IMR-90 (cell line): ENCODE data around the gene MELTF. TPM values are rescaled to one million over a fixed set of nuclear protein-coding genes. Genes with fewer than 3 reads are reported as not detected.

Experiments used
- ATAC-seq: fragments of 200-7000 bp; cut with Tn5 transposase; 2 replicates; pipeline ENCODE4 v1.9.1; 2020; ENCODE audit warnings: low read depth, mild to moderate bottlenecking, moderate library complexity
- BruUV-seq: library from RNA; stranded (reverse); fragments of 400-500 nt; replicated peaks from 2 replicates; lab custom pipeline; 2021; lab: Mats Ljungman, UMichigan
- CTCF ChIA-PET: fragments of 300-600 bp; formaldehyde crosslinking; extraction: SDS; loops from one replicate; lab custom pipeline; 2021; ENCODE audit warnings: antibody characterized with exemption; lab: Yijun Ruan, JAX
- POLR2A ChIA-PET: fragments of 300-600 bp; sonication (Branson Sonifier 250); formaldehyde crosslinking; loops from one replicate; lab custom pipeline; 2022; ENCODE audit warnings: antibody characterized with exemption; ENCODE audit not compliant: unreplicated experiment; lab: Charles Lee
- DNase-seq: peaks from one replicate; pipeline ENCODE4 v3.0.0; 2013
- H2AFZ ChIP-seq: replicated peaks from 2 replicates; pipeline ENCODE3; 2013; ENCODE audit warnings: low read length, mild to moderate bottlenecking; ENCODE audit not compliant: poor library complexity
- H2AK5ac ChIP-seq: 2 replicates; pipeline ENCODE4 v1.6.1; 2013; ENCODE audit warnings: low read depth, low read length, inconsistent platforms
- H2AK9ac ChIP-seq: replicated peaks from 2 replicates; pipeline ENCODE3; 2013; ENCODE audit warnings: mild to moderate bottlenecking, low read depth, low read length, moderate library complexity; ENCODE audit not compliant: poor library complexity
- H2BK120ac ChIP-seq: 2 replicates; pipeline ENCODE4 v1.6.1; 2013; ENCODE audit warnings: low read depth, low read length, inconsistent platforms
- H2BK15ac ChIP-seq: 3 replicates; pipeline ENCODE4 v1.6.1; 2013; ENCODE audit warnings: low read depth, low read length, inconsistent platforms
- H2BK20ac ChIP-seq: 2 replicates; pipeline ENCODE4 v1.6.1; 2013; ENCODE audit warnings: low read depth, mild to moderate bottlenecking, inconsistent platforms, low read length, moderate library complexity
- H2BK5ac ChIP-seq: 2 replicates; pipeline ENCODE4 v1.6.1; 2013; ENCODE audit warnings: mild to moderate bottlenecking, low read depth, low read length, inconsistent platforms; ENCODE audit not compliant: poor library complexity, severe bottlenecking
- H3K14ac ChIP-seq: replicated peaks from 2 replicates; pipeline ENCODE4 v1.6.1; 2013; ENCODE audit warnings: low read depth, low read length, inconsistent platforms
- H3K18ac ChIP-seq: 2 replicates; pipeline ENCODE4 v1.6.1; 2013; ENCODE audit warnings: low read depth, low read length, control low read depth
- H3K23ac ChIP-seq: 2 replicates; pipeline ENCODE4 v1.6.1; 2013; ENCODE audit warnings: low read depth, low read length, inconsistent platforms
- H3K27ac ChIP-seq: 2 replicates; pipeline ENCODE4 v1.5.1; 2013; ENCODE audit warnings: mild to moderate bottlenecking, control low read depth, low read length; ENCODE audit not compliant: insufficient read depth
- H3K27me3 ChIP-seq: 2 replicates; pipeline ENCODE4 v1.6.1; 2013; ENCODE audit warnings: low read length; ENCODE audit not compliant: control insufficient read depth, insufficient read depth
- H3K36me3 ChIP-seq: 2 replicates; pipeline ENCODE4 v1.6.1; 2013; ENCODE audit warnings: low read length, mixed read lengths; ENCODE audit not compliant: control insufficient read depth, insufficient read depth
- H3K4ac ChIP-seq: 2 replicates; pipeline ENCODE4 v1.6.1; 2013; ENCODE audit warnings: low read depth, low read length, inconsistent platforms
- H3K4me1 ChIP-seq: 2 replicates; pipeline ENCODE4 v1.6.1; 2013; ENCODE audit warnings: low read length, mixed read lengths; ENCODE audit not compliant: control insufficient read depth, insufficient read depth
- H3K4me2 ChIP-seq: 2 replicates; pipeline ENCODE4 v1.6.1; 2013; ENCODE audit warnings: low read depth, mild to moderate bottlenecking, control low read depth, low read length, moderate library complexity
- H3K4me3 ChIP-seq: 2 replicates; pipeline ENCODE4 v1.5.1; 2013; ENCODE audit warnings: low read depth, mild to moderate bottlenecking, control low read depth, low read length, moderate library complexity; ENCODE audit not compliant: insufficient read depth
- H3K56ac ChIP-seq: 2 replicates; pipeline ENCODE4 v1.6.1; 2013; ENCODE audit warnings: low read length, inconsistent platforms; ENCODE audit not compliant: insufficient read depth; ENCODE audit errors: extremely low read depth
- H3K79me1 ChIP-seq, 2 experiments: 2 replicates each; pipeline ENCODE4 v1.6.1; 2013; ENCODE audit warnings: low read length in 2 of 2, inconsistent platforms in 1 of 2, low read depth in 1 of 2
- H3K9ac ChIP-seq: 2 replicates; pipeline ENCODE4 v1.6.1; 2013; ENCODE audit warnings: low read depth, low read length, control low read depth
- H3K9me1 ChIP-seq: 2 replicates; pipeline ENCODE4 v1.6.1; 2013; ENCODE audit warnings: low read length, inconsistent platforms; ENCODE audit not compliant: insufficient read depth
- H3K9me3 ChIP-seq: 2 replicates; pipeline ENCODE4 v1.6.1; 2013; ENCODE audit warnings: low read length; ENCODE audit not compliant: control insufficient read depth, insufficient read depth
- H4K20me1 ChIP-seq: 2 replicates; pipeline ENCODE4 v1.6.1; 2013; ENCODE audit warnings: low read length, inconsistent platforms; ENCODE audit not compliant: insufficient read depth
- H4K5ac ChIP-seq: 2 replicates; pipeline ENCODE4 v1.6.1; 2013; ENCODE audit warnings: mild to moderate bottlenecking, low read depth, low read length, control low read depth
- H4K8ac ChIP-seq, 2 experiments: 2 replicates each; pipeline ENCODE4 v1.6.1; 2013; ENCODE audit warnings: low read depth in 2 of 2, low read length in 2 of 2, control low read depth in 1 of 2, inconsistent platforms in 1 of 2
- H4K91ac ChIP-seq: 2 replicates; pipeline ENCODE4 v1.6.1; 2013; ENCODE audit warnings: low read depth, low read length, inconsistent platforms; ENCODE audit not compliant: insufficient read depth
- ELK1 ChIP-seq: fragments of 150-350 bp; IDR thresholded peaks from 2 replicates; pipeline ENCODE4 v1.6.1; 2016; ENCODE audit warnings: low read depth, mild to moderate bottlenecking, low read length, moderate library complexity, borderline replicate concordance
- WGBS, 2 experiments: methylation state at CpG; one replicate each; pipeline versions ENCODE4 v1.1.5 to v1.1.7; 2013; ENCODE audit warnings: missing lambda C conversion rate in 2 of 2; ENCODE audit not compliant: insufficient read length in 1 of 2; ENCODE audit errors: extremely low coverage in 2 of 2; 5-methylcytosine and 5-hydroxymethylcytosine counted together
- dilution Hi-C: fragments of 300-500 bp; cut with HindIII; formaldehyde crosslinking; loops from one replicate; pipeline ENCODE4 v1.14.3; 2018; ENCODE audit warnings: low sequenced_read_pairs; ENCODE audit not compliant: unreplicated experiment
- in situ Hi-C: fragments of 300-500 bp; cut with MboI; formaldehyde crosslinking; loops from 3 replicates; pipeline ENCODE4 v1.14.3; 2019; ENCODE audit warnings: low sequenced_read_pairs, inconsistent platforms, mixed read lengths
- intact Hi-C: fragments of 100-400 bp; cut with micrococcal nuclease; formaldehyde crosslinking; loops from 2 replicates; pipeline ENCODE4 v1.10.0; 2022
- polyA plus RNA-seq, 3 experiments: library from polyadenylated mRNA; depleted of rRNA; stranded (reverse); fragments of >200 nt; gene quantifications; 2 replicates each; pipeline ENCODE4 v1.2.3, GENCODE V29; 2012; ENCODE audit warnings: low replicate concordance in 1 of 3
- total RNA-seq: library from RNA; depleted of rRNA; stranded (reverse); fragments of >200 nt; gene quantifications from 2 replicates; pipeline ENCODE4 v1.2.3, GENCODE V29; 2012

The MELTF gene
- total and polyA plus RNA-seq, 2 of the 4 experiments (the other 2 are of a cell fraction): 0.18 to 0.50 TPM

GRCh38 chr3:196991581-196992460, 37.8 kb downstream of the MELTF start:
- no peak for TF ChIP-seq ELK1
- no peak overlapping the region for H3K4ac ChIP-seq
- no peak overlapping the region for H3K4me2 ChIP-seq
- DNase-seq: no peak
- no peak overlapping the region for H2AFZ ChIP-seq
- no peaks in the 10 kb centered on the region for H4K20me1 ChIP-seq
- peaks cover 36% of the 10 kb centered on the region for H3K27me3 ChIP-seq
- H2BK120ac ChIP-seq: no peak overlapping the region
- no TSS peak for BruUV-seq
- no peaks in the 10 kb centered on the region for H3K79me1 ChIP-seq
- H4K91ac ChIP-seq: no peak overlapping the region
- H3K36me3 ChIP-seq: no peaks in the 10 kb centered on the region
- no peak overlapping the region for H2BK15ac ChIP-seq
- H3K27ac ChIP-seq: no peak overlapping the region
- intact Hi-C loops (no loop called here), in situ Hi-C loops (no loop called here), dilution Hi-C loops (no loop called here)
- H3K9me3 ChIP-seq: no peaks in the 10 kb centered on the region
- WGBS, 2 experiments: 83% methylated on average over 11 of the region's 28 CpGs; no CpG with 5 or more reads in 1 of the 2 experiments
- H3K56ac ChIP-seq: no peak overlapping the region
- no peak overlapping the region for H3K9ac ChIP-seq
- no peak overlapping the region for H3K4me3 ChIP-seq
- H3K18ac ChIP-seq: no peak overlapping the region
- no peak overlapping the region for H2BK20ac ChIP-seq
- H3K23ac ChIP-seq: no peak overlapping the region
- ATAC-seq: no peak
- H2AK9ac ChIP-seq: no peak overlapping the region
- ChIA-PET CTCF (no interaction called here), POLR2A (no interaction called here)
- no peak overlapping the region for H2AK5ac ChIP-seq
- no peaks in the 10 kb centered on the region for H3K4me1 ChIP-seq
- H2BK5ac ChIP-seq: no peak overlapping the region
- no peaks in the 10 kb centered on the region for H3K9me1 ChIP-seq
- no peak overlapping the region for H4K8ac ChIP-seq
- H3K14ac ChIP-seq: no peak overlapping the region
- H4K5ac ChIP-seq: no peak overlapping the region
